ENCODE results near the gene CBX4. TPM values are rescaled to one million over a fixed set of nuclear protein-coding genes. Genes with fewer than 3 reads are reported as not detected.
A peak's percentile ranks its signal among the peaks of the same experiment; 100 is the strongest.

The CBX4 gene
- total and polyA plus RNA-seq, 4 experiments from 2014 or later, result 1.2 to 65.7 (median 37.2) TPM

GRCh38 chr17:79875511-79875910 is 36.3 kb upstream of the CBX4 start:
- peaks cover 4 to 6% (median 5%) of the 10 kb centered on the region in 4 donors for H3K4me1 Mint-ChIP-seq
- no peaks in the 10 kb centered on the region for H3K36me3 Mint-ChIP-seq

GRCh38 chr17:79874329-79874981 is 35.2 kb upstream of the CBX4 start:
- intact Hi-C loops (cut with micrococcal nuclease), result no loop called here
- POLR2A ChIA-PET (ENCODE audit: partially characterized antibody), result no interaction called here
- no peaks in the 10 kb centered on the region for H3K4me1 ChIP-seq (ENCODE audit: insufficient read depth, low read length)

More at GRCh38 chr17:79875511-79875910, 36.3 kb upstream of the CBX4 start:
- DNase-seq, result no peak
- Histone ChIP-seq H3K9me3 (ENCODE audit: control insufficient read depth in 1 of 2, low read length in 2 of 2) (no peaks in the 10 kb centered on the region), H3K4me3 (ENCODE audit: low read length in 2 of 2) (no peak overlapping the region), H3K4me1 (ENCODE audit: insufficient read depth, low read length) (no peaks in the 10 kb centered on the region), H3K27ac (ENCODE audit: low read depth, low read length) (no peak overlapping the region), H3K27me3 (ENCODE audit: insufficient read depth, low read length) (no peaks in the 10 kb centered on the region), H3K36me3 (ENCODE audit: insufficient read depth, low read length) (no peaks in the 10 kb centered on the region)
- no peak overlapping the region for H3K4me3 Mint-ChIP-seq
- no peaks in the 10 kb centered on the region for H3K9me3 Mint-ChIP-seq
- POLR2A ChIA-PET (ENCODE audit: partially characterized antibody), result no interaction called here
- CTCF ChIA-PET (ENCODE audit: partially characterized antibody), result no interaction called here
- intact Hi-C loops (cut with micrococcal nuclease), result no loop called here
- peaks cover 1 to 18% of the 10 kb centered on the region in 2 donors for H3K27me3 Mint-ChIP-seq
- H3K27ac Mint-ChIP-seq, result no peak overlapping the region

DNA sequence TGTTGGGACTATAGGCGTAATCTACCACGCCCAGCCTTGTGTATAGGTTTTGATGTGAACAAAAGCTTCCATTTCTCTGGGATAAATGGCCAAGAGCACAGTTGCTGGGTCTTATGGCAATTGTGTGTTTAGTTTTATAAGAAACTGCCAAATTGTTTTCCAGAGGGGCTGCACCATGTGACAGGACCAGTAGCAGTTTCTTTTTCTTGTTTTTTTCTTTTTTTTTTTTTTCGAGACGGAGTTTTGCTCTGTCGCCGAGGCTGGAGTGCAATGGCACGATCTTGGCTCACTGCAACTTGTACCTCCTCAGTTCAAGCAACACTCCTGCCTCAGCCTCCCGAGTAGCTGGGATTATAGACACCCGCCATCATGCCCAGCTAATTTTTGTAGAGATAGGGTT is 34.3 kb upstream of the CBX4 start:
- peaks cover 0 to 13% of the 10 kb centered on the region in 2 donors for H3K27me3 Mint-ChIP-seq
- peaks cover 4 to 6% (median 5%) of the 10 kb centered on the region in 4 donors for H3K4me1 Mint-ChIP-seq
- no peaks in the 10 kb centered on the region for H3K4me1 ChIP-seq (ENCODE audit: insufficient read depth, low read length)
- no peaks in the 10 kb centered on the region for H3K27me3 ChIP-seq (ENCODE audit: insufficient read depth, low read length)
- POLR2A ChIA-PET (ENCODE audit: partially characterized antibody), result no interaction called here
- no peak overlapping the region for H3K27ac ChIP-seq (ENCODE audit: low read depth, low read length)
- H3K9me3 Mint-ChIP-seq, result no peaks in the 10 kb centered on the region
- H3K27ac Mint-ChIP-seq, result no peak overlapping the region
- H3K9me3 ChIP-seq (ENCODE audit: control insufficient read depth in 1 of 2, low read length in 2 of 2), result no peaks in the 10 kb centered on the region
- no peaks in the 10 kb centered on the region for H3K36me3 ChIP-seq (ENCODE audit: insufficient read depth, low read length)
- H3K4me3 ChIP-seq (ENCODE audit: low read length in 2 of 2), result no peak overlapping the region
- intact Hi-C loops (cut with micrococcal nuclease), result no loop called here
- DNase-seq, result no peak
- H3K4me3 Mint-ChIP-seq, result no peak overlapping the region
- no peaks in the 10 kb centered on the region for H3K36me3 Mint-ChIP-seq
- CTCF ChIA-PET (ENCODE audit: partially characterized antibody), result interaction anchor here (0.7 to 1.3 kb wide), 2 partner anchors 18 to 198 kb away, joined by 3 read pairs; no protein-coding TSS in a partner anchor

More at GRCh38 chr17:79874329-79874981, 35.2 kb upstream of the CBX4 start:
- no peaks in the 10 kb centered on the region for H3K9me3 Mint-ChIP-seq
- Histone ChIP-seq H3K27ac (ENCODE audit: low read depth, low read length) (no peak overlapping the region), H3K36me3 (ENCODE audit: insufficient read depth, low read length) (no peaks in the 10 kb centered on the region), H3K4me3 (ENCODE audit: low read length in 2 of 2) (no peak overlapping the region), H3K27me3 (ENCODE audit: insufficient read depth, low read length) (no peaks in the 10 kb centered on the region), H3K9me3 (ENCODE audit: control insufficient read depth in 1 of 2, low read length in 2 of 2) (no peaks in the 10 kb centered on the region)
- no peak overlapping the region for H3K27ac Mint-ChIP-seq
- DNase-seq, result peak in 4 of 5 donors; percentile 14 to 34 (median 25)
- peaks cover 0 to 14% of the 10 kb centered on the region in 2 donors for H3K27me3 Mint-ChIP-seq
- CTCF ChIA-PET (ENCODE audit: partially characterized antibody), result interaction anchor here (0.7 kb wide), 1 partner anchor 197 kb away, joined by 3 read pairs; no protein-coding TSS in a partner anchor
- H3K4me1 Mint-ChIP-seq, result peaks cover 4 to 6% (median 5%) of the 10 kb centered on the region in 4 donors
- no peak overlapping the region for H3K4me3 Mint-ChIP-seq
- H3K36me3 Mint-ChIP-seq, result no peaks in the 10 kb centered on the region

GRCh38 chr17:79872762-79873161 is 33.5 kb upstream of the CBX4 start:
- peak overlapping the region in 1 of 7 donors; percentile 72 for H3K27ac Mint-ChIP-seq
- intact Hi-C loops (cut with micrococcal nuclease), result no loop called here
- CTCF ChIA-PET (ENCODE audit: partially characterized antibody), result interaction anchor here (1.3 kb wide), 1 partner anchor 17 kb away, joined by 3 read pairs; no protein-coding TSS in a partner anchor
- DNase-seq, result no peak
- Histone ChIP-seq H3K4me1 (ENCODE audit: insufficient read depth, low read length) (no peaks in the 10 kb centered on the region), H3K27me3 (ENCODE audit: insufficient read depth, low read length) (no peaks in the 10 kb centered on the region), H3K27ac (ENCODE audit: low read depth, low read length) (no peak overlapping the region), H3K4me3 (ENCODE audit: low read length in 2 of 2) (no peak overlapping the region), H3K36me3 (ENCODE audit: insufficient read depth, low read length) (no peaks in the 10 kb centered on the region), H3K9me3 (ENCODE audit: control insufficient read depth in 1 of 2, low read length in 2 of 2) (no peaks in the 10 kb centered on the region)
- no peaks in the 10 kb centered on the region for H3K9me3 Mint-ChIP-seq
- POLR2A ChIA-PET (ENCODE audit: partially characterized antibody), result interaction anchor here (1.5 kb wide), 1 partner anchor 32 kb away, joined by 3 read pairs; no protein-coding TSS in a partner anchor
- no peaks in the 10 kb centered on the region for H3K36me3 Mint-ChIP-seq
- peaks cover 4 to 6% (median 5%) of the 10 kb centered on the region in 4 donors for H3K4me1 Mint-ChIP-seq
- H3K27me3 Mint-ChIP-seq, result peaks cover 0 to 11% of the 10 kb centered on the region in 2 donors
- peak overlapping the region in 1 of 8 donors; percentile 20 for H3K4me3 Mint-ChIP-seq

- POLR2A ChIA-PET (ENCODE audit: partially characterized antibody), result interaction anchor here (0.9 to 1.5 kb wide), 2 partner anchors 31 to 34 kb away, joined by 3 read pairs; no protein-coding TSS in a partner anchor
- no peaks in the 10 kb centered on the region for H3K9me3 ChIP-seq (ENCODE audit: control insufficient read depth in 1 of 2, low read length in 2 of 2)
Measured at GRCh38 chr17:79871131-79871530, 31.9 kb upstream of the CBX4 start.

DNA sequence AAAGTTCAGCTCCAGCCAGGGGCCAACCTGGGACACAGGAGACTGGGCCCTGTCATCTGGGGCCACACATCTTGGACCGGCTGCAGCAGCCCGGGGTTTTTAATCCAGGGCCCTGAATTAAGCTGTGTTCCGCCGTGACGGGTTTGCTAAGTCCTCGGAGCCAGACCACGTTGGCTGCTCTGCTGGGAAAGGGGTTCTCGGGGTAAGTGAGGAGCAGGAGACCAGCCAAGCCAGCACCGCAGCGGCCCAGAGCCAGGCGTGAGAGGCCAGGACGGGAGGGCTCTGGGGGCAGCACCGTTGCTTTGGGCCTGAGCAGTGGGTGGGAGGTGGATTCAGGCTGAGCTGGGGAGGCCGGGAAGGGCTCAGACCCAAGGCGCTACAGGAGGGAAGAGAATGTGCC is 31.3 kb upstream of the CBX4 start:
- no peak for DNase-seq
- Mint-ChIP-seq H3K9me3 (no peaks in the 10 kb centered on the region), H3K27me3 (peaks cover 0 to 7% of the 10 kb centered on the region in 2 donors), H3K36me3 (no peaks in the 10 kb centered on the region), H3K4me3 (no peak overlapping the region), H3K27ac (no peak overlapping the region), H3K4me1 (peaks cover 4 to 9% (median 5%) of the 10 kb centered on the region in 4 donors)
- CTCF ChIA-PET (ENCODE audit: partially characterized antibody), result no interaction called here
- Histone ChIP-seq H3K4me1 (ENCODE audit: insufficient read depth, low read length) (peaks cover 5% of the 10 kb centered on the region), H3K36me3 (ENCODE audit: insufficient read depth, low read length) (no peaks in the 10 kb centered on the region), H3K4me3 (ENCODE audit: low read length in 2 of 2) (no peak overlapping the region), H3K27me3 (ENCODE audit: insufficient read depth, low read length) (no peaks in the 10 kb centered on the region), H3K27ac (ENCODE audit: low read depth, low read length) (no peak overlapping the region), H3K9me3 (ENCODE audit: control insufficient read depth in 1 of 2, low read length in 2 of 2) (no peaks in the 10 kb centered on the region)
- intact Hi-C loops (cut with micrococcal nuclease), result no loop called here
- POLR2A ChIA-PET (ENCODE audit: partially characterized antibody), result interaction anchor here (0.9 kb wide), 1 partner anchor 34 kb away, joined by 3 read pairs; no protein-coding TSS in a partner anchor

More at GRCh38 chr17:79871131-79871530, 31.9 kb upstream of the CBX4 start:
- no peaks in the 10 kb centered on the region for H3K36me3 ChIP-seq (ENCODE audit: insufficient read depth, low read length)
- CTCF ChIA-PET (ENCODE audit: partially characterized antibody), result no interaction called here
- no peak overlapping the region for H3K27ac ChIP-seq (ENCODE audit: low read depth, low read length)
- H3K27me3 ChIP-seq (ENCODE audit: insufficient read depth, low read length), result no peaks in the 10 kb centered on the region
- Mint-ChIP-seq H3K9me3 (no peaks in the 10 kb centered on the region), H3K36me3 (no peaks in the 10 kb centered on the region), H3K4me1 (peaks cover 4 to 9% (median 5%) of the 10 kb centered on the region in 4 donors), H3K4me3 (no peak overlapping the region), H3K27me3 (peaks cover 0 to 7% of the 10 kb centered on the region in 2 donors), H3K27ac (no peak overlapping the region)
- DNase-seq, result no peak
- no peak overlapping the region for H3K4me3 ChIP-seq (ENCODE audit: low read length in 2 of 2)
- H3K4me1 ChIP-seq (ENCODE audit: insufficient read depth, low read length), result peaks cover 5% of the 10 kb centered on the region
- intact Hi-C loops (cut with micrococcal nuclease), result no loop called here

- Histone ChIP-seq H3K27me3 (ENCODE audit: insufficient read depth, low read length) (no peaks in the 10 kb centered on the region), H3K27ac (ENCODE audit: low read depth, low read length) (no peak overlapping the region), H3K9me3 (ENCODE audit: control insufficient read depth in 1 of 2, low read length in 2 of 2) (no peaks in the 10 kb centered on the region), H3K36me3 (ENCODE audit: insufficient read depth, low read length) (no peaks in the 10 kb centered on the region), H3K4me3 (ENCODE audit: low read length in 2 of 2) (no peak overlapping the region), H3K4me1 (ENCODE audit: insufficient read depth, low read length) (peaks cover 5% of the 10 kb centered on the region)
- POLR2A ChIA-PET (ENCODE audit: partially characterized antibody), result no interaction called here
- no peaks in the 10 kb centered on the region for H3K9me3 Mint-ChIP-seq
- H3K4me1 Mint-ChIP-seq, result peaks cover 0 to 4% (median under 1%) of the 10 kb centered on the region in 4 donors
- intact Hi-C loops (cut with micrococcal nuclease), result no loop called here
- CTCF ChIA-PET (ENCODE audit: partially characterized antibody), result no interaction called here
- no peaks in the 10 kb centered on the region for H3K36me3 Mint-ChIP-seq
- peak overlapping the region in 5 of 8 donors; percentile 11 to 53 (median 30) for H3K4me3 Mint-ChIP-seq
- DNase-seq, result peak in 1 of 5 donors; percentile 34
- peaks cover 11 to 14% of the 10 kb centered on the region in 2 donors for H3K27me3 Mint-ChIP-seq
- H3K27ac Mint-ChIP-seq, result peak overlapping the region in 4 of 7 donors; percentile 47 to 91 (median 83)
Measured at GRCh38 chr17:79866791-79867518, 27.7 kb upstream of the CBX4 start.
